Measurements from ENCODE around the gene GRAMD1C. TPM values are rescaled to one million over a fixed set of nuclear protein-coding genes. Genes with fewer than 3 reads are reported as not detected.

GRAMD1C gene
- total RNA-seq, 1 experiment from 2014 or later, result 3.9 TPM

GRCh38 chr3:113795693-113796092 lies 42.9 kb upstream of the GRAMD1C start:
- Mint-ChIP-seq H3K4me1 (ENCODE audit: low read depth, unreplicated experiment) (no peaks in the 10 kb centered on the region), H3K9me3 (ENCODE audit: unreplicated experiment) (no peaks in the 10 kb centered on the region), H3K27ac (ENCODE audit: unreplicated experiment) (no peak overlapping the region), H3K36me3 (ENCODE audit: insufficient read depth, unreplicated experiment) (peaks cover 15% of the 10 kb centered on the region), H3K4me3 (ENCODE audit: unreplicated experiment) (no peak overlapping the region), H3K27me3 (ENCODE audit: insufficient read depth, unreplicated experiment) (no peaks in the 10 kb centered on the region)
- intact Hi-C loops (cut with micrococcal nuclease; ENCODE audit: unreplicated experiment), result no loop called here
- Histone ChIP-seq H3K36me3 (ENCODE audit: control insufficient read depth, insufficient read depth, low read length) (no peaks in the 10 kb centered on the region; the same call in 1 of the 2 replicates), H3K27me3 (replicated peaks; ENCODE audit: control insufficient read depth, insufficient read depth, low read length) (no peaks in the 10 kb centered on the region), H3K9me3 (no peaks in the 10 kb centered on the region), H3K4me1 (no peaks in the 10 kb centered on the region), H3K4me3 (ENCODE audit: low read depth, low read length) (no peak overlapping the region)
- TF ChIP-seq CTCF (IDR thresholded peaks at IDR 0.05; ENCODE audit: insufficient read depth in 1 of 2, low read depth in 1 of 2, low read length in 1 of 2, severe bottlenecking in 1 of 2, unreplicated experiment in 1 of 2), result no peak
- CTCF ChIA-PET, result interaction anchor here (0.7 kb wide), 1 partner anchor 51 kb away, joined by 4 read pairs; no protein-coding TSS in a partner anchor
- no peak for DNase-seq
- BruUV-seq (replicated peaks), result no TSS peak
- POLR2A ChIA-PET, result no interaction called here

GRCh38 chr3:113802795-113803455 lies 35.7 kb upstream of the GRAMD1C start:
- H3K27ac Mint-ChIP-seq (ENCODE audit: unreplicated experiment), result no peak overlapping the region
- ChIA-PET POLR2A (no interaction called here), CTCF (no interaction called here)
- Histone ChIP-seq H3K4me1 (no peaks in the 10 kb centered on the region), H3K27me3 (replicated peaks; ENCODE audit: control insufficient read depth, insufficient read depth, low read length) (no peaks in the 10 kb centered on the region), H3K4me3 (ENCODE audit: low read depth, low read length) (no peak overlapping the region), H3K36me3 (ENCODE audit: control insufficient read depth, insufficient read depth, low read length) (no peaks in the 10 kb centered on the region; the same call in 1 of the 2 replicates), H3K9me3 (no peaks in the 10 kb centered on the region)
- H3K9me3 Mint-ChIP-seq (ENCODE audit: unreplicated experiment), result no peaks in the 10 kb centered on the region
- no peak for DNase-seq
- H3K27me3 Mint-ChIP-seq (ENCODE audit: insufficient read depth, unreplicated experiment), result no peaks in the 10 kb centered on the region
- H3K4me3 Mint-ChIP-seq (ENCODE audit: unreplicated experiment), result no peak overlapping the region
- intact Hi-C loops (cut with micrococcal nuclease; ENCODE audit: unreplicated experiment), result loop anchor here (5.0 kb wide), 1 partner anchor 66 kb away; no protein-coding TSS in a partner anchor
- TF ChIP-seq CTCF (IDR thresholded peaks at IDR 0.05; ENCODE audit: insufficient read depth in 1 of 2, low read depth in 1 of 2, low read length in 1 of 2, severe bottlenecking in 1 of 2, unreplicated experiment in 1 of 2), result no peak
- no TSS peak for BruUV-seq (replicated peaks)
- peaks cover 26% of the 10 kb centered on the region for H3K36me3 Mint-ChIP-seq (ENCODE audit: insufficient read depth, unreplicated experiment)
- H3K4me1 Mint-ChIP-seq (ENCODE audit: low read depth, unreplicated experiment), result no peaks in the 10 kb centered on the region

- H3K36me3 Mint-ChIP-seq (ENCODE audit: insufficient read depth, unreplicated experiment), result peaks cover 27% of the 10 kb centered on the region
- H3K4me1 Mint-ChIP-seq (ENCODE audit: low read depth, unreplicated experiment), result no peaks in the 10 kb centered on the region
- DNase-seq, result no peak
- Histone ChIP-seq H3K27me3 (replicated peaks; ENCODE audit: control insufficient read depth, insufficient read depth, low read length) (no peaks in the 10 kb centered on the region), H3K4me1 (no peaks in the 10 kb centered on the region), H3K9me3 (no peaks in the 10 kb centered on the region), H3K36me3 (ENCODE audit: control insufficient read depth, insufficient read depth, low read length) (no peaks in the 10 kb centered on the region; the same call in 1 of the 2 replicates), H3K4me3 (ENCODE audit: low read depth, low read length) (no peak overlapping the region)
- CTCF ChIA-PET, result no interaction called here
- BruUV-seq (replicated peaks), result no TSS peak
- TF ChIP-seq CTCF (IDR thresholded peaks at IDR 0.05; ENCODE audit: insufficient read depth in 1 of 2, low read depth in 1 of 2, low read length in 1 of 2, severe bottlenecking in 1 of 2, unreplicated experiment in 1 of 2), result no peak
- no peak overlapping the region for H3K27ac Mint-ChIP-seq (ENCODE audit: unreplicated experiment)
- no peak overlapping the region for H3K4me3 Mint-ChIP-seq (ENCODE audit: unreplicated experiment)
- intact Hi-C loops (cut with micrococcal nuclease; ENCODE audit: unreplicated experiment), result loop anchor here (5.0 kb wide), 1 partner anchor 67 kb away; no protein-coding TSS in a partner anchor
- POLR2A ChIA-PET, result no interaction called here
- H3K27me3 Mint-ChIP-seq (ENCODE audit: insufficient read depth, unreplicated experiment), result no peaks in the 10 kb centered on the region
- H3K9me3 Mint-ChIP-seq (ENCODE audit: unreplicated experiment), result no peaks in the 10 kb centered on the region
Observed at GRCh38 chr3:113804661-113805060, 33.9 kb upstream of the GRAMD1C start.

Measured in Caco-2 (cell line).